Activated naive CD4-positive, alpha-beta T cell treated with anti-CD3 and anti-CD28 coated beads, Interleukin-2, amount 10 ng/mL, durations not matched to agents 5 hours and 36 hours (primary cell): ENCODE data around the gene IGSF6. TPM values are rescaled to one million over a fixed set of nuclear protein-coding genes. Genes with fewer than 3 reads are reported as not detected.

Experiments
- total RNA-seq, 2 experiments: library from RNA; stranded (reverse); gene quantifications; one replicate each; pipeline ENCODE4 v1.2.3, GENCODE V29; 2021

Gene IGSF6
- under 1 TPM; 0.07 to 0.13 TPM for total RNA-seq

GRCh38 chr16:21652453-21652852 lies at the start of gene IGSF6:
IGSF6 (minus strand) TSS chr16:21652608; CDS start chr16:21652598, 10 bp downstream.

GRCh38 chr16:21663889-21664647 lies 11.7 kb upstream of the IGSF6 start, which contains the start of gene OTOA:
OTOA (plus strand) TSS chr16:21663968; CDS start chr16:21678515, 14,547 bp downstream.

GRCh38 chr16:21599122-21600030 lies 53.0 kb downstream of the IGSF6 start, which contains the start of gene METTL9:
METTL9 (plus strand) TSS chr16:21599577; CDS start chr16:21599734, 157 bp downstream.

Other genes starting within 250 kb of the IGSF6 start
- 100 to 1,000 TPM in 1 of 2 experiments, 10 to 100 TPM in 1; 98.0 to 102 TPM for gene METTL9, start 53.0 kb downstream of the IGSF6 start, total RNA-seq
- under 1 TPM in 1 of 2 experiments, not detected in 1; 0.07 TPM for gene OTOA, start 11.4 kb upstream of the IGSF6 start, total RNA-seq
- gene NPIPB4, start 205.1 kb upstream of the IGSF6 start, total RNA-seq, result 100 to 1,000 TPM; 104 to 125 TPM